Activated naive CD8-positive, alpha-beta T cell treated with anti-CD3 and anti-CD28 coated beads, Interleukin-2, amount 10 ng/mL, durations not matched to agents 7 days and 5 days (primary cell): ENCODE data around the gene APOC3. TPM values are rescaled to one million over a fixed set of nuclear protein-coding genes. Genes with fewer than 3 reads are reported as not detected.
"Not testable (repeated sequence)": the region's sequence is repeated elsewhere in the genome, so short reads cannot be mapped to it uniquely, and the experiment has no call there.

Experiments
- ATAC-seq: fragments of 150-1000 bp; cut with Tn5 transposase; one replicate; pipeline ENCODE4 v1.10.0; 2021; ENCODE audit warnings: low read depth, moderate library complexity
- POLR2A ChIA-PET: fragments of 350-600 bp; sonication (Branson Sonifier 250); formaldehyde crosslinking; loops from one replicate; lab custom pipeline; 2021; ENCODE audit warnings: antibody characterized with exemption; lab: Charles Lee
- DNase-seq: peaks from one replicate; pipeline ENCODE4 v3.0.0; 2021
- H3K27ac Mint-ChIP-seq: one replicate; pipeline ENCODE4 v1.8.0; 2022; ENCODE audit warnings: mild to moderate bottlenecking, mixed read lengths
- H3K27me3 Mint-ChIP-seq: one replicate; pipeline ENCODE4 v1.8.0; 2022; ENCODE audit warnings: mild to moderate bottlenecking, moderate library complexity, mixed read lengths
- H3K36me3 Mint-ChIP-seq: one replicate; pipeline ENCODE4 v1.8.0; 2021; ENCODE audit warnings: mild to moderate bottlenecking, mixed read lengths
- H3K4me1 Mint-ChIP-seq: one replicate; pipeline ENCODE4 v1.8.0; 2021; ENCODE audit warnings: mixed read lengths
- H3K4me3 Mint-ChIP-seq: one replicate; pipeline ENCODE4 v1.8.0; 2022; ENCODE audit warnings: mild to moderate bottlenecking, moderate library complexity, mixed read lengths
- H3K9me3 Mint-ChIP-seq: one replicate; pipeline ENCODE4 v1.8.0; 2021; ENCODE audit warnings: mixed read lengths
- total RNA-seq, 2 experiments: library from RNA; stranded (reverse); gene quantifications; one replicate each; pipeline ENCODE4 v1.2.3, GENCODE V29; 2021

Gene APOC3
- total RNA-seq, 2 experiments from 2014 or later: not detected

GRCh38 chr11:116826751-116827431 lies 2.8 kb upstream of the APOC3 start:
- Mint-ChIP-seq H3K4me3 (no peak overlapping the region), H3K27ac (no peak overlapping the region), H3K36me3 (no peaks in the 10 kb centered on the region), H3K4me1 (no peaks in the 10 kb centered on the region), H3K9me3 (no peaks in the 10 kb centered on the region), H3K27me3 (peaks cover 2% of the 10 kb centered on the region)
- POLR2A ChIA-PET: interaction anchor here (1.3 kb wide), 1 partner anchor 9 kb away, joined by 4 read pairs; no protein-coding TSS in a partner anchor
- DNase-seq (no peak), ATAC-seq (no peak)

GRCh38 chr11:116827461-116827860 lies 2.2 kb upstream of the APOC3 start:
- POLR2A ChIA-PET: interaction anchor here (1.3 kb wide), 1 partner anchor 8 kb away, joined by 4 read pairs; no protein-coding TSS in a partner anchor
- ATAC-seq: no peak
- Mint-ChIP-seq H3K27ac (no peak overlapping the region), H3K4me3 (no peak overlapping the region), H3K9me3 (no peaks in the 10 kb centered on the region), H3K36me3 (no peaks in the 10 kb centered on the region), H3K4me1 (no peaks in the 10 kb centered on the region), H3K27me3 (peaks cover 2% of the 10 kb centered on the region)
- DNase-seq: no peak

GRCh38 chr11:116828632-116829524 lies 829 bp upstream of the APOC3 start:
- Mint-ChIP-seq H3K9me3 (no peaks in the 10 kb centered on the region), H3K27ac (no peak overlapping the region), H3K36me3 (no peaks in the 10 kb centered on the region), H3K27me3 (peaks cover 2% of the 10 kb centered on the region), H3K4me3 (no peak overlapping the region), H3K4me1 (no peaks in the 10 kb centered on the region)
- DNase-seq (no peak), ATAC-seq (no peak)
- POLR2A ChIA-PET: no interaction called here

- Mint-ChIP-seq H3K27me3 (peaks cover 4% of the 10 kb centered on the region), H3K4me3 (no peak overlapping the region), H3K36me3 (no peaks in the 10 kb centered on the region), H3K4me1 (peaks cover 5% of the 10 kb centered on the region), H3K9me3 (no peaks in the 10 kb centered on the region), H3K27ac (no peak overlapping the region)
- POLR2A ChIA-PET: no interaction called here
- DNase-seq: no peak
- ATAC-seq: no peak
Measured at GRCh38 chr11:116830184-116830912, 641 bp downstream of the APOC3 start.

- no peak overlapping the region for H3K27ac Mint-ChIP-seq
- H3K36me3 Mint-ChIP-seq: no peaks in the 10 kb centered on the region
- peaks cover 4% of the 10 kb centered on the region for H3K27me3 Mint-ChIP-seq
Measured at GRCh38 chr11:116831790-116832349, 2.2 kb downstream of the APOC3 start.

GRCh38 chr11:116832350-116833290 lies 2.9 kb downstream of the APOC3 start:
- POLR2A ChIA-PET: interaction anchor here (1.1 kb wide), 1 partner anchor 19 kb away, joined by 3 read pairs; no protein-coding TSS in a partner anchor
- Mint-ChIP-seq H3K4me1 (peaks cover 10% of the 10 kb centered on the region), H3K27me3 (peaks cover 4% of the 10 kb centered on the region), H3K27ac (no peak overlapping the region), H3K36me3 (no peaks in the 10 kb centered on the region), H3K9me3 (no peaks in the 10 kb centered on the region), H3K4me3 (no peak overlapping the region)
- DNase-seq (no peak), ATAC-seq (no peak)

More at GRCh38 chr11:116831790-116832349, 2.2 kb downstream of the APOC3 start:
- DNase-seq (no peak), ATAC-seq (no peak)
- H3K4me1 Mint-ChIP-seq: peaks cover 10% of the 10 kb centered on the region
- H3K9me3 Mint-ChIP-seq: no peaks in the 10 kb centered on the region
- H3K4me3 Mint-ChIP-seq: no peak overlapping the region
- POLR2A ChIA-PET: no interaction called here

- ATAC-seq: no peak
- Mint-ChIP-seq H3K36me3 (no peaks in the 10 kb centered on the region), H3K9me3 (no peaks in the 10 kb centered on the region), H3K4me3 (no peak overlapping the region), H3K4me1 (peaks cover 10% of the 10 kb centered on the region), H3K27me3 (peaks cover 4% of the 10 kb centered on the region), H3K27ac (no peak overlapping the region)
- POLR2A ChIA-PET: interaction anchor here (0.6 to 3.9 kb wide), 3 partner anchors 9 to 44 kb away, joined by 3 to 79 read pairs (median 3); partner anchors contain the start of genes APOA5 and ZPR1
- DNase-seq: no peak
Measured at GRCh38 chr11:116833491-116833815, 3.7 kb downstream of the APOC3 start.

GRCh38 chr11:116833816-116834534 lies 4.3 kb downstream of the APOC3 start:
- Mint-ChIP-seq H3K27ac (no peak overlapping the region), H3K4me1 (peaks cover 10% of the 10 kb centered on the region), H3K27me3 (peaks cover 4% of the 10 kb centered on the region), H3K4me3 (no peak overlapping the region), H3K9me3 (no peaks in the 10 kb centered on the region), H3K36me3 (no peaks in the 10 kb centered on the region)
- DNase-seq (no peak), ATAC-seq (no peak)
- POLR2A ChIA-PET: interaction anchor here (0.6 to 3.9 kb wide), 5 partner anchors 10 to 99 kb away, joined by 3 to 79 read pairs (median 6); partner anchors contain the start of genes APOA5 and ZPR1

- not testable (repeated sequence) for DNase-seq, ATAC-seq, H3K9me3 Mint-ChIP-seq, H3K27me3 Mint-ChIP-seq, H3K36me3 Mint-ChIP-seq
- Mint-ChIP-seq H3K27ac (peak overlapping the region; percentile 64), H3K4me1 (peaks cover 10% of the 10 kb centered on the region), H3K4me3 (peak overlapping the region; percentile 52)
- POLR2A ChIA-PET: interaction anchor here (0.9 to 3.9 kb wide), 6 partner anchors 13 to 98 kb away, joined by 3 to 79 read pairs (median 11); partner anchors contain the start of genes APOA5, BUD13 and ZPR1
Measured at GRCh38 chr11:116834535-116835041, 4.9 kb downstream of the APOC3 start.

GRCh38 chr11:116835042-116835772 lies 5.5 kb downstream of the APOC3 start:
- H3K27ac Mint-ChIP-seq: peak overlapping the region; percentile 83
- POLR2A ChIA-PET: interaction anchor here (0.5 to 3.9 kb wide), 12 partner anchors 8 to 309 kb away, joined by 3 to 79 read pairs (median 4); partner anchors contain the start of genes APOA5, BUD13, PAFAH1B2 and SIK3
- H3K4me1 Mint-ChIP-seq: peaks cover 10% of the 10 kb centered on the region
- peak overlapping the region; percentile 74 for H3K4me3 Mint-ChIP-seq
- H3K9me3 Mint-ChIP-seq: no peaks in the 10 kb centered on the region
- no peak for DNase-seq
- H3K36me3 Mint-ChIP-seq: no peaks in the 10 kb centered on the region
- peaks cover 4% of the 10 kb centered on the region for H3K27me3 Mint-ChIP-seq
- peak; percentile 15 for ATAC-seq
